HEK293 (cell line): Measurements from ENCODE around the gene MPC2.

Experiments used
- BCL11A ChIP-seq: fragments of 450-650 bp; formaldehyde crosslinking; IDR thresholded peaks from 2 replicates; pipeline ENCODE4 v1.5.1; 2016; ENCODE audit warnings: low read depth, missing biosample characterization, missing genetic modification characterization
- KLF7 ChIP-seq: fragments of 450-650 bp; formaldehyde crosslinking; IDR thresholded peaks from 2 replicates; pipeline ENCODE4 v1.5.1; 2016; ENCODE audit warnings: missing biosample characterization, missing genetic modification characterization, borderline replicate concordance
- MZF1 ChIP-seq: fragments of 450-650 bp; formaldehyde crosslinking; IDR thresholded peaks from 2 replicates; pipeline ENCODE4 v1.5.1; 2017; ENCODE audit warnings: missing biosample characterization, missing genetic modification characterization, borderline replicate concordance
- ZBTB20 ChIP-seq: fragments of 450-650 bp; formaldehyde crosslinking; IDR thresholded peaks from 2 replicates; pipeline ENCODE4 v1.5.1; 2016; ENCODE audit warnings: missing biosample characterization, missing genetic modification characterization
- ZFP41 ChIP-seq: fragments of 450-650 bp; formaldehyde crosslinking; IDR thresholded peaks from 2 replicates; pipeline ENCODE4 v1.5.1; 2016; ENCODE audit warnings: missing biosample characterization, missing genetic modification characterization, borderline replicate concordance
- ZNF121 ChIP-seq: fragments of 450-650 bp; formaldehyde crosslinking; IDR thresholded peaks from 2 replicates; pipeline ENCODE4 v1.5.1; 2016; ENCODE audit warnings: missing biosample characterization, missing genetic modification characterization
- ZNF155 ChIP-seq: fragments of 450-650 bp; formaldehyde crosslinking; IDR thresholded peaks from 2 replicates; pipeline ENCODE4 v1.5.1; 2016; ENCODE audit warnings: missing biosample characterization, missing genetic modification characterization
- ZNF184 ChIP-seq: fragments of 450-650 bp; IDR thresholded peaks from 2 replicates; pipeline ENCODE4 v1.5.1; 2018; ENCODE audit warnings: missing biosample characterization, mild to moderate bottlenecking, missing genetic modification characterization
- TF ChIP-seq, protein P1 (sequence below): fragments of 450-650 bp; formaldehyde crosslinking; IDR thresholded peaks from 2 replicates; pipeline ENCODE4 v1.5.1; 2016; ENCODE audit warnings: missing biosample characterization, missing genetic modification characterization
- TF ChIP-seq, protein P2 (sequence below): fragments of 450-650 bp; formaldehyde crosslinking; IDR thresholded peaks from 2 replicates; pipeline ENCODE4 v1.5.1; 2016; ENCODE audit warnings: missing biosample characterization, missing genetic modification characterization
- TF ChIP-seq, protein P3 (sequence below): fragments of 450-650 bp; formaldehyde crosslinking; IDR thresholded peaks from 2 replicates; pipeline ENCODE4 v1.5.1; 2017; ENCODE audit warnings: missing biosample characterization, missing genetic modification characterization
- TF ChIP-seq, protein P4 (sequence below): fragments of 450-650 bp; formaldehyde crosslinking; IDR thresholded peaks from 2 replicates; pipeline ENCODE4 v1.5.1; 2016; ENCODE audit warnings: missing biosample characterization, missing genetic modification characterization
- TF ChIP-seq, protein P5 (sequence below): fragments of 450-650 bp; formaldehyde crosslinking; IDR thresholded peaks from 2 replicates; pipeline ENCODE4 v1.5.1; 2017; ENCODE audit warnings: missing biosample characterization, missing genetic modification characterization

DNA sequence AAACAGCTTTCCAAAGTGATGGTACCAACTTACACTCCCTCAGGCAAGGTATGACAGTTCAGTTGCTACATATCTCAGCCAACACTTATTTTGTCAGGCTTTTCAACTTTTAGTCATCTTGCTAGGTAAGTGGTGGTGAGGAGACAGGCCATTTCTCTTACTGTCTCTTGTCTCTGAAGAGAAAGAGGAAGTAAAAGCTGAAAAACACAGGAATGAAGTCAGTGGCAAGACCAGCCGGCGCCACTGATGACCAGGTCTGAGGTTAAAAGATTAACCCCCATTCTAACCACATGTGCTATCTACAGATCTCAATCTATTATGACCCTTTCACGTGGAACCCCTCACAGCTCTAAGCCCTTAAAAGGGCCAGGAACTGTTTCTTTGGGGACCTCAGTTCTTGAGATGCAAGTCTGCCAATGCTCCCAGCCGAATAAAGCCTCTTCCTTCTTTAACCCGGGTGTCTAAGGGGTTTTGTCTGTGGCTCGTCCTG lies 27.1 kb downstream of the MPC2 start:
- no peak for TF ChIP-seq ZNF121 (tag by site-specific recombination)
- TF ChIP-seq KLF7 = no peak
- TF ChIP-seq ZNF184 = no peak
- TF ChIP-seq, protein P1, sequence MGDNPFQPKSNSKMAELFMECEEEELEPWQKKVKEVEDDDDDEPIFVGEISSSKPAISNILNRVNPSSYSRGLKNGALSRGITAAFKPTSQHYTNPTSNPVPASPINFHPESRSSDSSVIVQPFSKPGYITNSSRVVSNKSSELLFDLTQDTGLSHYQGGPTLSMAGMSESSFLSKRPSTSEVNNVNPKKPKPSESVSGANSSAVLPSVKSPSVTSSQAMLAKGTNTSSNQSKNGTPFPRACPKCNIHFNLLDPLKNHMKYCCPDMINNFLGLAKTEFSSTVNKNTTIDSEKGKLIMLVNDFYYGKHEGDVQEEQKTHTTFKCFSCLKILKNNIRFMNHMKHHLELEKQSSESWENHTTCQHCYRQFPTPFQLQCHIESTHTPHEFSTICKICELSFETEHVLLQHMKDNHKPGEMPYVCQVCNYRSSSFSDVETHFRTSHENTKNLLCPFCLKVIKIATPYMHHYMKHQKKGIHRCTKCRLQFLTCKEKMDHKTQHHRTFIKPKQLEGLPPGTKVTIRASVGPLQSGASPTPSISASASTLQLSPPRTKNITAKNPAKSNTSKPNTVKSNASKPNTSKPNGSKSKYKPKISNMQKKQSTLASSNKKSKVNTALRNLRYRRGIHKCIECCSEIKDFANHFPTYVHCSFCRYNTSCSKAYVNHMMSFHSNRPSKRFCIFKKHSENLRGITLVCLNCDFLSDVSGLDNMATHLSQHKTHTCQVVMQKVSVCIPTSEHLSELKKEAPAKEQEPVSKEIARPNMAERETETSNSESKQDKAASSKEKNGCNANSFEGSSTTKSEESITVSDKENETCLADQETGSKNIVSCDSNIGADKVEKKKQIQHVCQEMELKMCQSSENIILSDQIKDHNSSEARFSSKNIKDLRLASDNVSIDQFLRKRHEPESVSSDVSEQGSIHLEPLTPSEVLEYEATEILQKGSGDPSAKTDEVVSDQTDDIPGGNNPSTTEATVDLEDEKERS (tag by site-specific recombination) = no peak
- TF ChIP-seq, protein P2, sequence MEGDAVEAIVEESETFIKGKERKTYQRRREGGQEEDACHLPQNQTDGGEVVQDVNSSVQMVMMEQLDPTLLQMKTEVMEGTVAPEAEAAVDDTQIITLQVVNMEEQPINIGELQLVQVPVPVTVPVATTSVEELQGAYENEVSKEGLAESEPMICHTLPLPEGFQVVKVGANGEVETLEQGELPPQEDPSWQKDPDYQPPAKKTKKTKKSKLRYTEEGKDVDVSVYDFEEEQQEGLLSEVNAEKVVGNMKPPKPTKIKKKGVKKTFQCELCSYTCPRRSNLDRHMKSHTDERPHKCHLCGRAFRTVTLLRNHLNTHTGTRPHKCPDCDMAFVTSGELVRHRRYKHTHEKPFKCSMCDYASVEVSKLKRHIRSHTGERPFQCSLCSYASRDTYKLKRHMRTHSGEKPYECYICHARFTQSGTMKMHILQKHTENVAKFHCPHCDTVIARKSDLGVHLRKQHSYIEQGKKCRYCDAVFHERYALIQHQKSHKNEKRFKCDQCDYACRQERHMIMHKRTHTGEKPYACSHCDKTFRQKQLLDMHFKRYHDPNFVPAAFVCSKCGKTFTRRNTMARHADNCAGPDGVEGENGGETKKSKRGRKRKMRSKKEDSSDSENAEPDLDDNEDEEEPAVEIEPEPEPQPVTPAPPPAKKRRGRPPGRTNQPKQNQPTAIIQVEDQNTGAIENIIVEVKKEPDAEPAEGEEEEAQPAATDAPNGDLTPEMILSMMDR (tag by site-specific recombination) = no peak
- TF ChIP-seq ZBTB20 (tag by site-specific recombination) = no peak
- no peak for TF ChIP-seq MZF1
- no peak for TF ChIP-seq BCL11A (tag by site-specific recombination)
- TF ChIP-seq, protein P3, sequence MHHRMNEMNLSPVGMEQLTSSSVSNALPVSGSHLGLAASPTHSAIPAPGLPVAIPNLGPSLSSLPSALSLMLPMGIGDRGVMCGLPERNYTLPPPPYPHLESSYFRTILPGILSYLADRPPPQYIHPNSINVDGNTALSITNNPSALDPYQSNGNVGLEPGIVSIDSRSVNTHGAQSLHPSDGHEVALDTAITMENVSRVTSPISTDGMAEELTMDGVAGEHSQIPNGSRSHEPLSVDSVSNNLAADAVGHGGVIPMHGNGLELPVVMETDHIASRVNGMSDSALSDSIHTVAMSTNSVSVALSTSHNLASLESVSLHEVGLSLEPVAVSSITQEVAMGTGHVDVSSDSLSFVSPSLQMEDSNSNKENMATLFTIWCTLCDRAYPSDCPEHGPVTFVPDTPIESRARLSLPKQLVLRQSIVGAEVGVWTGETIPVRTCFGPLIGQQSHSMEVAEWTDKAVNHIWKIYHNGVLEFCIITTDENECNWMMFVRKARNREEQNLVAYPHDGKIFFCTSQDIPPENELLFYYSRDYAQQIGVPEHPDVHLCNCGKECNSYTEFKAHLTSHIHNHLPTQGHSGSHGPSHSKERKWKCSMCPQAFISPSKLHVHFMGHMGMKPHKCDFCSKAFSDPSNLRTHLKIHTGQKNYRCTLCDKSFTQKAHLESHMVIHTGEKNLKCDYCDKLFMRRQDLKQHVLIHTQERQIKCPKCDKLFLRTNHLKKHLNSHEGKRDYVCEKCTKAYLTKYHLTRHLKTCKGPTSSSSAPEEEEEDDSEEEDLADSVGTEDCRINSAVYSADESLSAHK (tag by site-specific recombination) = no peak
- no peak for TF ChIP-seq ZFP41 (tag by site-specific recombination)
- no peak for TF ChIP-seq ZNF155 (tag by site-specific recombination)
- TF ChIP-seq, protein P4, sequence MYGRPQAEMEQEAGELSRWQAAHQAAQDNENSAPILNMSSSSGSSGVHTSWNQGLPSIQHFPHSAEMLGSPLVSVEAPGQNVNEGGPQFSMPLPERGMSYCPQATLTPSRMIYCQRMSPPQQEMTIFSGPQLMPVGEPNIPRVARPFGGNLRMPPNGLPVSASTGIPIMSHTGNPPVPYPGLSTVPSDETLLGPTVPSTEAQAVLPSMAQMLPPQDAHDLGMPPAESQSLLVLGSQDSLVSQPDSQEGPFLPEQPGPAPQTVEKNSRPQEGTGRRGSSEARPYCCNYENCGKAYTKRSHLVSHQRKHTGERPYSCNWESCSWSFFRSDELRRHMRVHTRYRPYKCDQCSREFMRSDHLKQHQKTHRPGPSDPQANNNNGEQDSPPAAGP (tag by site-specific recombination) = no peak
- TF ChIP-seq, protein P5, sequence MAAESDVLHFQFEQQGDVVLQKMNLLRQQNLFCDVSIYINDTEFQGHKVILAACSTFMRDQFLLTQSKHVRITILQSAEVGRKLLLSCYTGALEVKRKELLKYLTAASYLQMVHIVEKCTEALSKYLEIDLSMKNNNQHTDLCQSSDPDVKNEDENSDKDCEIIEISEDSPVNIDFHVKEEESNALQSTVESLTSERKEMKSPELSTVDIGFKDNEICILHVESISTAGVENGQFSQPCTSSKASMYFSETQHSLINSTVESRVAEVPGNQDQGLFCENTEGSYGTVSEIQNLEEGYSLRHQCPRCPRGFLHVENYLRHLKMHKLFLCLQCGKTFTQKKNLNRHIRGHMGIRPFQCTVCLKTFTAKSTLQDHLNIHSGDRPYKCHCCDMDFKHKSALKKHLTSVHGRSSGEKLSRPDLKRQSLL (tag by site-specific recombination) = no peak
